SK-N-SH (cell line): ENCODE measurements around the gene XKR7.

Experiments
- CTCF ChIP-seq: fragments of 200-600 bp; sonication (generic); IDR thresholded peaks from 2 replicates; pipeline ENCODE4 v1.6.1; 2017; ENCODE audit warnings: antibody characterized with exemption, mild to moderate bottlenecking, moderate library complexity
- USF2 ChIP-seq: fragments of 150-350 bp; IDR thresholded peaks from 2 replicates; pipeline ENCODE4 v1.6.1; 2017; ENCODE audit warnings: antibody characterized with exemption, low read length, low read depth, borderline replicate concordance
- TF ChIP-seq, protein P1 (sequence below): IDR thresholded peaks from 2 replicates; pipeline ENCODE4; 2012

GRCh38 chr20:31996996-31997395 lies 29.0 kb downstream of the XKR7 start:
- TF ChIP-seq CTCF (no peak), USF2 (no peak)
- TF ChIP-seq, protein P1, sequence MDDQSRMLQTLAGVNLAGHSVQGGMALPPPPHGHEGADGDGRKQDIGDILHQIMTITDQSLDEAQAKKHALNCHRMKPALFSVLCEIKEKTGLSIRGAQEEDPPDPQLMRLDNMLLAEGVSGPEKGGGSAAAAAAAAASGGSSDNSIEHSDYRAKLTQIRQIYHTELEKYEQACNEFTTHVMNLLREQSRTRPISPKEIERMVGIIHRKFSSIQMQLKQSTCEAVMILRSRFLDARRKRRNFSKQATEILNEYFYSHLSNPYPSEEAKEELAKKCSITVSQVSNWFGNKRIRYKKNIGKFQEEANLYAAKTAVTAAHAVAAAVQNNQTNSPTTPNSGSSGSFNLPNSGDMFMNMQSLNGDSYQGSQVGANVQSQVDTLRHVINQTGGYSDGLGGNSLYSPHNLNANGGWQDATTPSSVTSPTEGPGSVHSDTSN: no peak
